ENCODE measurements around the gene AVPR1A.
"Not testable (repeated sequence)": the region's sequence is repeated elsewhere in the genome, so short reads cannot be mapped to it uniquely, and the experiment has no call there.

The AVPR1A gene

DNA sequence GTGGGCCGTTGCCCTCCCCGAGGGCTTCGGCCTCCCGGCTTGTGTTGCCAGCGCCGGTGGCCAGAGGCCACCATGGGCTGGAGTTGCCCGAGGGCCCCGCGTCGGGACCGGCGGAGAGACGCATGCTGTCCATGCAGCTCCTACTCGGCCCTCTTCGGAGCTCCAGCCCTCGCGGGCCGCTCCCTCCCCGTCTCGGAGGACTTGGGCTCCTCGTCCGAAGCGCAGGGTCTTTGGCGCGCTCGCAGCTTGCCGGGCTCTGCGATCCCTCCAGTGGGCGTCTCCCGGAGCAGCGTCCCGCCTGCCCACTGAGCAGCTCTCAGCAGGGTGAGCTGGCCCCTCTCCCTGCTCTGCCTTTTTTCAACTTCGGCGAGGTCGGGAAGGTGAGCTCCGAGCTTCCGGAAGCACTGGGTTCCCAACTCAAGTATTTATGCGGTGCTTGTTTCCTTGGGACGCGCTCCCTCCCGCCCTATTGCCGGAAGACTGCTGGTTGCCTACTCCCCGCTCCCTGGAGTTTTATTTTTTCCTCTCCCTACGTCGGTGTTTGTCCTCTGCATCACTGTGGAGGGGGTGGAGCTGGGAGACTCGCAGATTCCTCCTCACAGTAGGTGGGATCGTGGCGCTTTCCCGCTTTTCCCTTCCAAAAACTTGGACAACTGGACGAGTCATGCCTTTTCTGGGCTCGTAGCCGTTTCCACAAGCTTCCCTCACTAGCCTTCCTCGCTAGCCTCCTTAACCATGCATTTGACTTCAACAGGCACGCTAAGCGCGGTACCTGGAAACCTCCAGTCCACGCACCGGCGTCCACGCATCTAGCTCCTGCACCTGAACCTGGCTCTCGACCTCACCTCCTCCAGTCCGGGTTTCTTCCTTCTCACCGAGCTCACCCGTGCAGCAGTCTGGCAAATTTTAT lies at the start of gene AVPR1A:
Gene AVPR1A, minus strand, starts transcription at position 489 of the 910 bp plus-strand sequence. Its CDS starts 365 bp downstream, at position 124.
- no peak for DNase-seq

DNA sequence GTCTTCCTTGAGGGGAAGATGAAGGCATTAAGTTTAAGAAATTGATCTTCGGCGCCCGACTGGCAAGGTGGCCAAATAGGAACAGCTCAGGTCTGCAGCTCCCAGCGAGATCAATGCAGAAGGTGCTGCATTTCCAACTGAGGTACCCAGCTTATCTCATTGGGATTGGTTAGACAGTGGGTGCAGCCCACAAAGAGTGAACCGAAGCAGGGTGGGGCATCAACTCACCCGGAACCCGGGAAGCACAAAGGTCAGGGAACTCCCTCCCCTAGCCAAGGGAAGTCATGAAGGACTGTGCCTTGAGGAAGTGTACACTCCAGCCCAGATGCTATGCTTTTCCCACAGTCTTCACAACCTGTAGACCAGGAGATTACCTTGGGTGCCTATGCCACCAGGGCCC lies 45.2 kb upstream of the AVPR1A start:
- DNase-seq, result no peak

DNA sequence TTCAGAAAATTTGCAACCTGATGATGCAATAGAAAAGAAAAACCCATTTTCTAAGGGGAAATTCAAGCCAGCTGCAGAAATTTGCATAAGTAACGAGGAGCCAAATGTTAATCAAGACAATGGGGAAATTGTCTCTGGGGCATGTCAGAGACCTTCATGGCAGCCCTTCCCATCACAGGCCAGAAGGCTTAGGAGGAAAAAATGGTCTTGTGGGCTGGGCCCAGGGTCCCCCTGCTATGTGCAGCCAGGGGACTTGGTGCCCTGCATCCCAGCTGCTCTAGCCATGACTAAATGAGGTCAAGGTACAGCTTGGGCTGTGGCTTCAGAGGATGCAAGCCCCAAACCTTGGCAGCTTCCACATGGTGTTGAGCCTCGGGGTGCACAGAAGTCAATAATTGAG lies 28.2 kb upstream of the AVPR1A start:
- no peak for DNase-seq

DNA sequence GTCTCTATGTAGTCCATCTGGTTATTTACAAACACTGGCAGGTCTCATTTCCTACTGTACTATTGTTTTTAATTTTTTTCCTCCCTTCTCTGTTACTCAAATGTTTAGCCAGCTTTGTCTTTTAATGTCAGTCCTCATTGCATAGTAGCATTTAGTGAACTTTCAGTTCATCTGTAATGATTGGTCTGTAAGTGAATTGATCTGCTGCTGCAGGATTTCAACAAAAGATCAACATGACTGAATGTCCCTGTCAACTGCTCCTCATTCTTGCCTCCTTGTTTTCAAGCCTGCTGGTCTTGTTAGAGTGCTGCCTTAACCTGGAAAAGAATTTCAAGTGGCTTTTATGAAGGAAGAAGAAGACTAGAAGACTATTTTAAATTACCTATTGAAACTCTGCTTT lies 19.3 kb upstream of the AVPR1A start:
- DNase-seq, result no peak

DNA sequence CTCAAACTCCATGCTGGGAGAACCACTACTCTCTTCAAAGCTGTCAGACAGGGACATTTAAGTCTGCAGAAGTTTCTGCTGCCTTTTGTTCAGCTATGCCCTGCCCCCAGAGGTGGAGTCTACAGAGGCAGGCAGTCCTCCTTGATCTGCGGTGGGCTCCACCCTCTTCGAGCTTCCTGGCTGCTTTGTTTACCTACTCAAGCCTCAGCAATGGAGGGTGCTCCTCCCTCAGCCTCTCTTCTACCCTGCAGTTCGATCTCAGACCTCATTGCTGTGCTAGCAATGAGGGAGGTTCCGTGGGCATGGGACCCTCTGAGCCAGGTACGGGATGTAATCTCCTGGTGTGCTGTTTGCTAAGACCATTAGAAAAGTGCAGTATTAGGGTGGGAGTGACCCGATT lies 16.7 kb upstream of the AVPR1A start:
- DNase-seq, result not testable (repeated sequence)

DNA sequence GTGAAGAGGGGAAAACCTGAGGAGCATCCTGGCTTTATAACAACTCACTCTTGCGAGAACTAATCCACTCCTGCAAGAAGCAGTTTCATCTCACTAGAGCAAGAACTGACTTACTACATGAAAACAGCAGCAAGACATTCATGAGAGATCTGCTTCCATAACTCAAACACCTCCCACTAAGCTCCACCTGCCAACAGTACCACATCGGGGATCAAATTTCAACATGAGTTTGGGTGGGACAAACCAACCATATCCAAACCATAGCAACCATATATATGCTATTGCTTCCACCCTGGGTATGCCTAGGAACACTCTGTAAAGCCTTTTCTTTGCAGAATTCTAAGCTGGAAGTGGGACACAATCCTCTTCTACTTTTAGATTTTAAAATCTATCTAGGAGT lies 13.9 kb upstream of the AVPR1A start:
- DNase-seq, result no peak

DNA sequence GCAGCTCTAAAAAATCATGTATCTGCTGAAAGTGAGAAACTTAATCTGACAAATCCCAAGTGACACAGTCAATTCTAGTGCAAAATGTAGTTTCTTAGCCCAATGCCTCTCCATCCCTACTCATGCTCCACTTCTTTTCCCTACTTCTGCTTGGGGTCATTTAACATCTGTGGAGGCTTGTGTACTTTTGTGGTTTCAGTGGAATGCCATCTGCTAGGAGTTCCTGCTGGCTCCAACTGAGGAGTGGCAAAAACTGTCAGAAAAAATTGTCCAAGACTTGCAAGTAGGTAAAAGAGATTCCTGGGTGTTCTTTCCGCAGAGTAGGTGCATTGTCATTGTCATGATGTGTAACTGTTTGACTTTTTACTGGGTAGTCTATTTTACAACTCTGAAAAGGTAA lies 12.5 kb upstream of the AVPR1A start:
- no peak for DNase-seq

DNA sequence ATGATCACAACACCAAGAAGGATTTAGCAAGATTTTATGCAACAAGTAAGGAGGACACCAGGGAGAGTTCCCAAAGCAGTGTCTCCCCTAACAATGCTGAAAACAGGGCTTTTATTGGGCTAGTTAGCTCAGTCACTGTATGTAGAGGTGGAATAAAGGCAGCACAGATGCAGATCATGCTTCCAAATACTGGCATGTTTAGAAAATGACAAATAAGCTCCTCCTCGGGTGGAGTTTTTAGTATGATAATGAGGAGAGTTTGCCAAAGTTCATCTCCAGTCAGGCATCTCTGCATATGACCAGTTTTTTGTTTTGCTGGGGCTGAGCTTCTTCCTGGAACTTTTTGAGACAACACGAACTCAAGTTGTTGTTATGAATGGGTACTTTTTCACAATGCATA lies 4.4 kb upstream of the AVPR1A start:
- no peak for DNase-seq

DNA sequence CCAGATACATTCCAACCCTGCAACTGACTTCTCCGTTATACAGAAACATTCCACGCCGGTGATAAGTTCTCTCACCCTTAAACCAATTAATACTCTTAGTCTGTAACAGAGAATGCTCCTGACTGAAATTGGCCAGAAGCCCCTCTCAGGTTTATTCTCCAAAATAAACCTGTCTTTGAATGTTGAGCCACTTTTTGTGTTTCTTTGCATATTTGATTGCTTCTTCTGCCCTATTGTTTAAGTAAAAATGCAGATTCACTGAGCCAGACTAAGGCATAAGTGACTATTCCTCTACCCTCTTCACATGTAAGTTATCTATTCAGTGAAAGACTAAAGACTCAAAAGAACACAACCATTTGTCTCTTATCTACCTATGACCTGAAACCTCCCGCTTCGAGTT lies 3.6 kb upstream of the AVPR1A start:
- DNase-seq, result no peak

DNA sequence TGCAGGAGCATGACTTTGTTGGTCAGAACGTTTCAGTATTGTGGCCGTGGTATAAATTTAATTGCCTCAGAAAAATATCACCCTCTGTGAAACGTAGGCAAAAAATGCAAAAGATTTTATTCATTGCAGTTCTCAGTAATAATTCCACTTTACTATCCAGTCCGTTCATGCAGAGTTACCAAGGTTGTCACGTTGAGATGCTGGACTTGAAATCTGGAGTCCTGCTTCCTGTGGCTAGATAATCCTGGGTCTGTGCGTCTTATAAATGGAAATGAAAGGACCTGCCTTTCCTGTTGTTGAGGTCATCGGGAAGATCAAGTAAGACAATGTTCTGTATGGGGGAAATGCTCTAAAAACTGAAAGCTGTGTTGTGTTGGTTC lies 1.3 kb upstream of the AVPR1A start:
- DNase-seq, result no peak

DNA sequence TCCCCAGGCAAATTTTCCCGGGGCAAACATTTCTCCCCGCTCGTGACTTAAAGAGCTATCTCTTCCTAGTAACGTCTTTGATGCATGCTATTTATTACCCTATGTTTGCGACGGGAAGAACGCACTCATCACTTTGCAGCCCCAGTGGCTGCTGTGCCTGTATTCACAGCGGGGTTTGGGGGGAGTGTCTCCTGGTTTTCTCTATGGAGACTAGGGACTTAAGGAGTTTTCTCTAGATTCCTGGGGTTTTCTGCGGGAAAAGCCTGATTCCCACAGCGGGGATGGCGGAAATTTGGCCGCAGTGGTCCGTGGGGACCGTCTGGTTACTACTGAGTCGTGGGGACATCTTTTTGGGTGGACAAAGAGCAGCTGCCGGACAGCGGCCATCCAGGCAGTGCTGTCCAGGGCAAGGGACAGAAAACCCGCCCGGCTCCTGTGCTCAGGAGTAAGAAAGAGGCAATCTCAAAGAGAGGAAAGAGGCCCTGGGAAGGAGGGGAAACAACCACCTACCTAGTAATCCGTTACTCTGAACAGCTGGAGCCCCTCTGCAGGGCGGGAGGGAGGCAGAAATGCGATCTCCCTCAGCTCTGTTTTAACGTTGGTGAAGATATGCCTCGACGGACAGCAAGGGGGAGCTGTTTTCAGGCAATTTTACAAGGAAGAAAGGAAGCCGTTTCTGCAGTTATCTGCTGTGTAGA lies 771 bp upstream of the AVPR1A start:
- peak; percentile 36 for DNase-seq

DNA sequence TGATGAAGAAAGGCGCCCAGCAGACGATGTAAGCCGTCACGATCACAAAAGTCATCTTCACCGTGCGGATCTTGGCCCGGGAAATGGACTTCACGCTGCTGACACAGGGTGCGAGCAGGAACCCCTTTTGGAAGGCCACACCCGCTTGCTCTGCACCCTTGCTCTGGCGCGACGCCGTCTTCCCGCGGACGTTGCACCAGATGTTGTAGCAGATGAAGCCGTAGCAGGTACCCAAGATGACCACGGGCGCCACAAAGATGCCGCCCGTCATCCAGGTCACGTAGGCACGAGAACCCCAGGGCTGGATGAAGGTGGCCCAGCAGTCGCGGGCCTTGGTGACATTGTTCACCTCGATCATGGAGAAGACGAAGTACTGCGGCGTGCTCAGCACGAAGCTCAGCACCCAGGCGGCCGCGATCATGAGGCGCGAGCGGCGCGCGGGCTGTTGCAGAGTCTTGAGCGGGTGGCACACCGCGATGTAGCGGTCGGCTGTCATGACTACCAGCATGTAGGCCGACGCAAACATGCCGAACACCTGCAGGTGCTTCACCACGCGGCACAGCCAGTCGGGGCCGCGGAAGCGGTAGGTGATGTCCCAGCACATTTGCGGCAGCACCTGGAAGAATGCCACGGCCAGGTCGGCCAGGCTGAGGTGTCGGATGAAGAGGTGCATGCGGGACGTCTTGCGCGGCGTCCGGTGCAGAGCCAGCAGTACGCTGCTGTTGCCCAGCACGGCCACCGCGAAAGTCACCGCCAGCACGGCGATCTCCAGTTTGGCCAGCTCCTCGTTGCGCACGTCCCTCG lies 890 bp downstream of the AVPR1A start:
- no peak for DNase-seq

DNA sequence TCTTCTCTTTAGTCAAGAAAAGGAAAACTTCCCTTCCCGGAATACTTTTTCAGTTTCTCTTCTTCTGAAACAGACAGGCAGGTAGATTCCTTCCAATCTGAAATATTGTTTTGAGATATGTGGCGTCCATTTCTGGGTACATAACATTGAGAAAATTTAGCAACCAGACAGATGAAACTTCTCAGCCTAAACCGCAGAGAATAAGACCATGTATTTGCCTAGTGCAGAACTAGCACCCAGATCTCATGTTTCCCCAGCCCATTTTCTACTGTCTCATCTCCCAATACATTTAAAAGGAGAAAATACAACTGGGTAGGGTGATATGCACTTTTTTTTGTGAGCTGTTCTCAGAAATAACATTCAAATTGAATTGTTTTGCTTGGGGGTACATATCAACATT lies 6.4 kb downstream of the AVPR1A start:
- no peak for DNase-seq

DNA sequence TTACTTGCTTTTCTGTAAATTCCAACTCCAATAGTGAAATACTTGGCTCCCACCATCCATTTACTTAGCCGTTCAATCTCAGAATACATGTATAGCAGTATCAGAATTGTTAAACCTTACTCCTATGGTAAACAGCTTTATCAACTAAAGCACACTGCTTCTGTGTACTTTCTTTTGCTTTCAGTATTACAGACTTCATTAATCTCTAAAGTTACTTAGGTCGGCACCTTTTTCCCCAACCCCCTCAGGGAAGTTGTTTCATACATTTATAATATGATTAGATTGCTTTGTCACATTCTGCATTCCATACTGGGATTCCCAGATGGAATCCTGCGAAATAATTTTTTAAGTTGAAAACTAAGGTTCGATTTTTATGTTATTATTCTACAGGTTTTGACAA lies 12.5 kb downstream of the AVPR1A start:
- DNase-seq, result no peak

DNA sequence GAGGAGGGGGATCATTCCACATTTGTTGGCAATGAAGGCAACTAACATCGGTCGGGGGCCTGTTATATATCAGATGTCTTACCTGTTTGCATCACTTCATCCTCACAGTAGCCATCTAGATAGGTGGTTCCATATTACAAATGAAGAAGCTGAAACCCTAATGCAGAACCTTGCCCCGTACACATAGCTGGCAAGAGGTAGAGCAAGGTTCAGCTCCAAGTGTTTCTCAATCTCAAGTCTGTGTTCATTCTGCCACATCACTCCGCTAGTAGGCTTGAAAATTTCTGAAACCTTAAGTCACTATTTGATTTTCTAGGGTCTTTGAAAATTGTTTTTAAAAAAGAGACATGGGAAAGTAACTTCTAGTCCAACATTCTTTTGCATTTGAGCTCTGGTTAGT lies 17.0 kb downstream of the AVPR1A start:
- no peak for DNase-seq

DNA sequence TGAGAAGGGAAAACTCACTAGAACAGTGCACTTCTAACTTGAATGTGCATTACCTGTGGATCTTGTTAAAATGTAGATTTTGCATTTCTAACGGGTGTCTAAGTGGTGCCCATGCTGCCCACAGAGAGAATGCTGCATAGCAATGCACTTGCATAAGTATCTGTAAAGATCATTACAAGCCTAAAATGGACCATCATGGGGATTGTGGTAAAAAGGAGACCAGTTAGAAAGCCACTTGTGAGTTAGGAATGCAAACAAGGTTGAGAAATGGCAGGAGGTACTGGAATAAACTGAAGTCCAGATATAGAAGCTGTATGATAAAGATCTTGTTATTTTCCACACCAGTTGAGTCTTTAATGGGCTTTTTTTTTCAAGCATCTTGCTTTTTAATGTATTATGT lies 18.8 kb downstream of the AVPR1A start:
- no peak for DNase-seq

DNA sequence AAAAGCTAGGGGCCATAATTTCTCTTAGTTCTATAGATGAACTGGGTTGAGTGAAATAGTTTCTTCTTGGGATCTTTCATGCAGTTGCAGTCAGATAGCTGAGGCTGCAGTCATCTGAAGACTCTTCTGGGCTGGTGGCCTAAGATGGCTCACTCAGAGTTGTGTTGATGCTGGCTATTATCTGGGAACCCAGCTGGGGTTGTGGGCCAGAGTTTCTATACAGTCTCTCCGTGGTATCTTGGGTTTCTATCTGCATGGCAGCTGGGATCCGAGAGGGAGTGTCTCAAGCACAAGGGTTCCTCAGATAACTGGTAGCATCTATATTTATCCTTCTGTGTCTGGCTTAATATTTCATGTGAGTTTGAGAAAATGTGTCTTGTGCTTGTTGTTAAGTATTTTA lies 21.1 kb downstream of the AVPR1A start:
- no peak for DNase-seq

DNA sequence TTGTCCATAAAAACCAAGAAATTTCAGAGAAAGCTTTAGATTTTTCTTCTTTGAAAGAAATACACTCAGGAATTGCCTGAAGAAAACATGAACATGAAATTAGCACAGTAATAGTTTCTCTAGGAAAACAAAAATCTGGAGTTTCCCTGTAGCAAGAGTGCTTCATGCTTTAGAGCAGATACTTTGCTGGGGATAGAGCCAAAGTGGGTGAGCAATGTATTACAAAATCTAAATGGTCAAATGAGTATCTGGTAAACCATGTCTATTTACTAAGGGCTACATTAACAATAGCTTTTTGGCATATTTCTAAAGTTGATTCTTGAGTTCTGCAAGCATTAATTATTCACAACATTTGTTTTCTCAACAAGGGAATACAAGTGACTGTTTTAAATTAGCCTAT lies 26.2 kb downstream of the AVPR1A start:
- no peak for DNase-seq

DNA sequence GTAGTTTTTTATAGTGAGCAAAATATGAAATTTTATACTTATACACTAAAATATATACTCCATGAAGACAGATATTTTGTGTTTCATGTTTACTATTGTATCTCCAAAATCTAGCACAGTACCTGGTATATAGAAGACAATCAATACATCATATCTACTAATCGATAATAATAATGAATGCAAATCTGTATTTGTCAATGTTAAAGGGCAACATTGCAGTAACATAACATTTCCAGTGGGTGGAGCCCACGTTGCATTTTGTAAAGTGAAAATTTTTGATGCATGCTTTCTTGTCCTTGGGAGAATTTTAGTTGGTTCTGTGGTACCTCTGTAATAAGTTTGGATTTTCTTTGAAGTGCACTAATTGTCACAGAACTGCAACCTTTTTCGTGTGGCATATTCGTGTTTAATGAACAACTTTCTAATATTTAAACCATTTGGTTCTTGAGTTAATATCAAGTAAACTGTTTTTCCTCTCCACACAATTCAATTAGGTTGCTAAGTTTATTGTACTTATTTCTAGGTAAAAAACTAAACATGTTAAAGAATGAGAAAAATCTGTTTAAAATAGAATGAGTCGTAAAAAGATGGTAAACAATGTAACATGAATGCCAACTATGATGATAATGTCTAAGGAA lies 47.4 kb downstream of the AVPR1A start:
- DNase-seq, result no peak

DNA sequence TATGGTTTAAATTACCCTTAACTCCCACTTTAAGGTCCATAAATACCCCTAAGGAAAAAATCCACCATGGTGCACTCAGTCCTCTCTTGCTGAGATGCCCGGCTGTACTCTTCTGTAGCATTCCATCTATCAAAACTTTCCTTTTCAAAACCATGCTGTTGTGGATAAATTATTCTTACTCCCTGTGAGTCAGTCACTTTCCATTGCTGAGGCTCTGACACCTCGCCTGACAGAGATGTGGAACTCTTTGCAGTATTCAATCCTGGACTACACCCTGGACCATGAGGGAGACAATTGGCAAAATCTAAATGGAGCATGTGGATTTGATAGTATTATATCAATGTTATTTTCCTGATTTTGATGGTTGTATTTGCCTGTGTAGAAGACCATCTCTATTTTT lies 49.1 kb downstream of the AVPR1A start:
- no peak for DNase-seq

DNA sequence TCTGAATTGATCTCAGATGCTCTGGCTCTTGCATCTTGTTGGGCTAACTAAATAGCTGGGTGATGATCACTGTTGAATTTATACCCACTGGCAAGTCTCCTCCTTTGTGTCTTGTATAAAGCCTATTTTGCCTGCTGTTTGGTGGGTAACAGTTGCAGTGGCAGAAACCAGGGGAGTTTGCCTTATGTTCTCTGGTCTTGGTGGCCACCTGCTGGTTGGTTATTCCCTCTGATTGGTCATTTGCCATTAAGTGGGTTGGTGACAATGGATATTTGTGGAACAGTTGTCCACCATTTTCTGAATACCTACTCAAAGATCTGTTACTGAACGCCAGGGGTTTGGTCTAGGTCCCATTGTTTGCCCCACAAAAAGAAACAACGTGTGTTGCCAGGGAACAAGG lies 52.1 kb downstream of the AVPR1A start:
- DNase-seq, result no peak

DNA sequence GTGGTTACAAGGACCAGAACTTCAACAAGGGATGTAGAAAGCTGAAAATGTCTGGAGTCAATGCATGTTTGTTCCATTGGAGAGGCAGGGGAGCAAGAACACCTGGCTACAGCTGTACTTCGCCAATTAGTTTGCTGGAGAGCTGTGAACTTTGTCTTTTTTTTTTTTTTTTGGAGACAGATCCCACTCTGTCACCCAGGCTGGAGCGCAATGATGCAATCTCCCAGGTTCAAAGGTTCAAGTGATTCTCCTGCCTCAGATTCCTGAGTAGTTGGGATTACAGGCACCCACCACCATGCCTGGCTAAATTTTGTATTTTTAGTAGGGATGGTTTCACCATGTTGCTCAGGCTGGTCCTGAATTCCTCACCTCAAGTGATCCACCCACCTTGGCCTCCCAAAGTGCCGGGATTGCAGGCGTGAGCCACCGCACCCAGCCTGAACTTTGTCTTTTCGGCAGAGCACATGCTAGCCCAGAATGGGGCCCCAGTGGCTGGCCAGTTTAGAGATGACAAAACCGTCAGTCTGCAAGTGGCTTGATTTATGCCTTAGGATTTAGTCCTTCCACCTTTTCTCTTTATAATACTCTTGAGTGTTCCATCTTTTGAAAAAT lies 55.5 kb downstream of the AVPR1A start:
- no peak for DNase-seq

DNA sequence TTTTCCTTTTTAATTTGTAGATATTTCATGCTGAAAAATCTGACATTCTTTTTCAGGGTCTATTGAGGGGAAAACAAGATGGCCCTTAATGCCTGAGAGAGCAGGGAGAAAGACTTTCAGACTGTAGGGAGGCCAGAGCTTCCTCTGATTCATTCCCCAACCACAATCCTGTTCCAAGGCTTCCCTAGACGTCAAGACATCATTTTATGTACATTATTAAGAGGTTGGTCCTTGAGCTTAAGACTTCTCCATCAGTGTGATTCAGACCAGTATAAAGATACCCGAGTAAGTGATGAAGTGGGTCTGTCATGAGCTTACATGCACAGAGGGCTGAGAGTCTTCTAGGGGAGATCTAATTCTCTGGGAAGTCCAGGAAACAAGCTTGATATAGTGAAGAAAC lies 57.3 kb downstream of the AVPR1A start:
- no peak for DNase-seq

All from NCI-H2081 treated with DMSO at 0.1 percent for 48 hours (cell line).